GM10266 (cell line): ENCODE data around the gene EGF.

ENCODE experiments used
- DNase-seq: peaks from one replicate; pipeline ENCODE4 v3.0.0; 2012; ENCODE audit errors: extremely low spot score
- CTCF ChIP-seq: IDR thresholded peaks from 2 replicates; pipeline ENCODE4 v1.5.1; 2012; ENCODE audit warnings: mild to moderate bottlenecking, low read depth; ENCODE audit not compliant: control insufficient read depth, insufficient read depth; ENCODE audit errors: missing control alignments

Gene EGF

GRCh38 chr4:109994415-109994827 lies 81.7 kb downstream of the EGF start:
- no peak for TF ChIP-seq CTCF
- DNase-seq: peak; percentile 33

- no peak for TF ChIP-seq CTCF
- DNase-seq: no peak
These were observed 83.8 kb downstream of the EGF start for GRCh38 chr4:109996526-109996925.

GRCh38 chr4:109998867-109999584 lies 86.3 kb downstream of the EGF start:
- TF ChIP-seq CTCF: peak; percentile 58

GRCh38 chr4:109999585-109999912 lies 86.9 kb downstream of the EGF start:
- DNase-seq: no peak
- no peak for TF ChIP-seq CTCF

More at GRCh38 chr4:109998867-109999584, 86.3 kb downstream of the EGF start:
- peak; percentile 40 for DNase-seq

- DNase-seq: no peak
These were observed 89.6 kb downstream of the EGF start for GRCh38 chr4:110002326-110002725.

GRCh38 chr4:110003401-110004187 lies 90.9 kb downstream of the EGF start:
- no peak for TF ChIP-seq CTCF

More at GRCh38 chr4:110002326-110002725, 89.6 kb downstream of the EGF start:
- TF ChIP-seq CTCF: no peak

GRCh38 chr4:110004556-110004955 lies 91.9 kb downstream of the EGF start:
- DNase-seq: no peak
- no peak for TF ChIP-seq CTCF

More at GRCh38 chr4:110003401-110004187, 90.9 kb downstream of the EGF start:
- DNase-seq: no peak
